Measurements from ENCODE around the gene ABCC10. TPM values are rescaled to one million over a fixed set of nuclear protein-coding genes. Genes with fewer than 3 reads are reported as not detected.

Gene ABCC10
- total RNA-seq, 1 donor from 2014 or later: 11.7 TPM

- Histone ChIP-seq H3K27ac (replicated peaks) (peak overlapping the region; percentile 52), H3K9me3 (replicated peaks) (no peaks in the 10 kb centered on the region), H3K27me3 (ENCODE audit: low read depth) (peaks cover 8% of the 10 kb centered on the region), H3K4me1 (peaks cover 30% of the 10 kb centered on the region), H3K4me3 (no peak overlapping the region), H3K36me3 (peaks cover 56% of the 10 kb centered on the region)
- intact Hi-C loops (cut with micrococcal nuclease): loop anchor here (5.0 kb wide), 2 partner anchors 42 to 57 kb away; no protein-coding TSS in a partner anchor
- no peak for TF ChIP-seq CTCF (IDR thresholded peaks at IDR 0.05; ENCODE audit: borderline replicate concordance)
- no peak for DNase-seq
These were observed 23.4 kb downstream of the ABCC10 start for GRCh38 chr6:43450699-43451131.

- Histone ChIP-seq H3K4me1 (peaks cover 35% of the 10 kb centered on the region), H3K9me3 (replicated peaks) (no peaks in the 10 kb centered on the region), H3K4me3 (no peak overlapping the region), H3K27ac (replicated peaks) (peak overlapping the region; percentile 52), H3K36me3 (peaks cover 49% of the 10 kb centered on the region), H3K27me3 (ENCODE audit: low read depth) (peaks cover 15% of the 10 kb centered on the region)
- no peak for DNase-seq
- intact Hi-C loops (cut with micrococcal nuclease): loop anchor here (5.0 kb wide), 2 partner anchors 41 to 56 kb away; no protein-coding TSS in a partner anchor
- TF ChIP-seq CTCF (IDR thresholded peaks at IDR 0.05; ENCODE audit: borderline replicate concordance): no peak
These were observed 24.0 kb downstream of the ABCC10 start for GRCh38 chr6:43451348-43451747.

- no peaks in the 10 kb centered on the region for H3K9me3 ChIP-seq (replicated peaks)
- H3K27ac ChIP-seq (replicated peaks): peak overlapping the region; percentile 52
- intact Hi-C loops (cut with micrococcal nuclease): loop anchor here (5.0 kb wide), 2 partner anchors 40 to 55 kb away; no protein-coding TSS in a partner anchor
- H3K4me3 ChIP-seq: no peak overlapping the region
- H3K36me3 ChIP-seq: peaks cover 45% of the 10 kb centered on the region
- TF ChIP-seq CTCF (IDR thresholded peaks at IDR 0.05; ENCODE audit: borderline replicate concordance): no peak
- H3K4me1 ChIP-seq: peaks cover 35% of the 10 kb centered on the region
- DNase-seq: no peak
- peaks cover 21% of the 10 kb centered on the region for H3K27me3 ChIP-seq (ENCODE audit: low read depth)
These were observed 24.6 kb downstream of the ABCC10 start for GRCh38 chr6:43451939-43452338.

GRCh38 chr6:43452896-43453295 is 25.6 kb downstream of the ABCC10 start:
- no peaks in the 10 kb centered on the region for H3K9me3 ChIP-seq (replicated peaks)
- DNase-seq: no peak
- intact Hi-C loops (cut with micrococcal nuclease): loop anchor here (5.0 kb wide), 2 partner anchors 39 to 54 kb away; no protein-coding TSS in a partner anchor
- TF ChIP-seq CTCF (IDR thresholded peaks at IDR 0.05; ENCODE audit: borderline replicate concordance): no peak
- peaks cover 36% of the 10 kb centered on the region for H3K36me3 ChIP-seq
- peaks cover 30% of the 10 kb centered on the region for H3K27me3 ChIP-seq (ENCODE audit: low read depth)
- H3K27ac ChIP-seq (replicated peaks): no peak overlapping the region
- no peak overlapping the region for H3K4me3 ChIP-seq
- H3K4me1 ChIP-seq: peaks cover 35% of the 10 kb centered on the region

- TF ChIP-seq CTCF (IDR thresholded peaks at IDR 0.05; ENCODE audit: borderline replicate concordance): no peak
- intact Hi-C loops (cut with micrococcal nuclease): loop anchor here (5.0 kb wide), 2 partner anchors 38 to 53 kb away; no protein-coding TSS in a partner anchor
- H3K4me3 ChIP-seq: no peak overlapping the region
- H3K27ac ChIP-seq (replicated peaks): no peak overlapping the region
- no peaks in the 10 kb centered on the region for H3K9me3 ChIP-seq (replicated peaks)
- no peak for DNase-seq
- peaks cover 35% of the 10 kb centered on the region for H3K4me1 ChIP-seq
- peaks cover 26% of the 10 kb centered on the region for H3K36me3 ChIP-seq
- H3K27me3 ChIP-seq (ENCODE audit: low read depth): peaks cover 39% of the 10 kb centered on the region
These were observed 26.5 kb downstream of the ABCC10 start for GRCh38 chr6:43453831-43454230.
